Ishikawa (cell line): ENCODE data around the gene SLC37A3.
A peak's percentile ranks its signal among the peaks of the same experiment; 100 is the strongest.

Experiments used
- CEBPB ChIP-seq: IDR thresholded peaks from 2 replicates; pipeline ENCODE4 v1.6.1; 2012
- CREB1 ChIP-seq: IDR thresholded peaks from 2 replicates; pipeline ENCODE4 v1.6.1; 2012; ENCODE audit warnings: low read depth
- EGR1 ChIP-seq: IDR thresholded peaks from 2 replicates; pipeline ENCODE4 v1.6.1; 2012
- EP300 ChIP-seq: IDR thresholded peaks from 2 replicates; pipeline ENCODE4 v1.6.1; 2012; ENCODE audit warnings: borderline replicate concordance
- FOXM1 ChIP-seq: IDR thresholded peaks from 2 replicates; pipeline ENCODE4 v1.6.1; 2012; ENCODE audit warnings: low read depth, borderline replicate concordance
- NFIC ChIP-seq: IDR thresholded peaks from 2 replicates; pipeline ENCODE4 v1.6.1; 2012
- RAD21 ChIP-seq: IDR thresholded peaks from 2 replicates; pipeline ENCODE4 v1.6.1; 2012; ENCODE audit warnings: low read depth
- TAF1 ChIP-seq: IDR thresholded peaks from 2 replicates; pipeline ENCODE4 v1.6.1; 2012; ENCODE audit warnings: low read depth, mild to moderate bottlenecking
- TCF12 ChIP-seq: IDR thresholded peaks from 2 replicates; pipeline ENCODE4 v1.6.1; 2012; ENCODE audit warnings: low read depth
- TEAD4 ChIP-seq: IDR thresholded peaks from 2 replicates; pipeline ENCODE4 v1.6.1; 2012
- YY1 ChIP-seq: IDR thresholded peaks from 2 replicates; pipeline ENCODE4 v1.6.1; 2012; ENCODE audit warnings: low read depth
- ZBTB7A ChIP-seq: IDR thresholded peaks from 2 replicates; pipeline ENCODE4 v1.6.1; 2012; ENCODE audit warnings: low read depth
- TF ChIP-seq, protein P1 (sequence below): IDR thresholded peaks from 2 replicates; pipeline ENCODE4 v1.6.1; 2012
- TF ChIP-seq, protein P2 (sequence below): IDR thresholded peaks from 2 replicates; pipeline ENCODE4 v1.6.1; 2012
- TF ChIP-seq, protein P3 (sequence below): IDR thresholded peaks from 2 replicates; pipeline ENCODE4 v1.6.1; 2012; ENCODE audit warnings: low read depth, mild to moderate bottlenecking

Gene SLC37A3

DNA sequence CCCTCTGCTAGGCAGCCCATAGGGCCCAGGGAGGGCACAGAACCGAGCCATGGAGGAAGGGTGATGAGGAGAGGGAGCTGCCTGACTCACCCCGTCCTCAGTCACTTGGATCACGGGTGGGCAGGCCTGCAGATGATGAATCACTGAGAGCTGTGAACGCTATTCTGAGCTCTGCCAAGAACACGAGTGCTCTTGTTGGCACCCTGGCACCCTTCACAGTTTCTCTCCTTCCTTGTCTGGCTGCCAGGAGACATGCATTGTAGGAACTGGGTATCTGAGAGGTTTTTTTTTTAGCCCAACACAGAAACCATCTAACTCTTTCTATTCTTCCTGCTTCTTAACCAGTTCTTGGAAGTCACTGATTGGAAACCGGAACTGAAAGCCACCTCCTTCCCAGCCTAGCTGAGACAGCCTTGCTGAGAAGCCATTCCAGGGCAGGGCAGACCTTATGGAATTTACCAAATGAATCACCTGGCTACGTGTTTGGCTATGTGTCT is 82.1 kb downstream of the SLC37A3 start:
- TF ChIP-seq RAD21 (no peak), NFIC (no peak), YY1 (0 out of 2 replicates have a peak, but pooled peaks have one; percentile 42)

DNA sequence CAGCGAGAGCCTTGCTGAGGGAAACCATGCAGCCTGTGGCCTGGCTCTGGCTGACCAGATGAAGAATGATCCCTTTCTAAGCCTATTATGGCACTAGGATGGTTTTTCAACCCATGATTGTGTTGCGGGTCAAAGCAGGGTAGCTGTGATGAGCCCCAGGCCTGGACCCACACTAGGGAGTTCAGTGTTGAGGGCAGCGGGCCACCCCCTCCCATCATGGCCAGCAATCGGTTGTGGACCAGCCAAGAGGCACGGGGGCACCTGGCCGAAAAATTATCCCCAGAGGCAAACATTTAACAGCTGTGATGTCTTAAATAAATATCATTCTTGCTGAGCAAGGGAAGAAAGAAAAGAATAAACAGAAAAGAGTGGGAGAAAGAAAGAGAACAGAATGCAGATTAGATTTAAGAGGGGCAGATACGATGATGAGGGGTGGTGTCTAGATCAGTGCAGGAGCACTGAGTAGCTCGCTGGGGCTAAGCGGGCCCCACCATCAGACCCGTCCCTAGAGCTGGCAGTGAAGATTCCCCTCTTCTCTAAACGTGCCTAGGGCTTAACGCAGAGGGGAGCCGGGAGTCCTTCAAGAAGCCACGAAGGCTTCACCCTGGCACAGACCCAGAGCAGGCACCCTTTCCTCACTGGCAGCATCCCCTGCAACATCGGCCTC is 82.7 kb downstream of the SLC37A3 start:
- TF ChIP-seq FOXM1: no peak
- no peak for TF ChIP-seq NFIC
- TF ChIP-seq TEAD4: no peak

DNA sequence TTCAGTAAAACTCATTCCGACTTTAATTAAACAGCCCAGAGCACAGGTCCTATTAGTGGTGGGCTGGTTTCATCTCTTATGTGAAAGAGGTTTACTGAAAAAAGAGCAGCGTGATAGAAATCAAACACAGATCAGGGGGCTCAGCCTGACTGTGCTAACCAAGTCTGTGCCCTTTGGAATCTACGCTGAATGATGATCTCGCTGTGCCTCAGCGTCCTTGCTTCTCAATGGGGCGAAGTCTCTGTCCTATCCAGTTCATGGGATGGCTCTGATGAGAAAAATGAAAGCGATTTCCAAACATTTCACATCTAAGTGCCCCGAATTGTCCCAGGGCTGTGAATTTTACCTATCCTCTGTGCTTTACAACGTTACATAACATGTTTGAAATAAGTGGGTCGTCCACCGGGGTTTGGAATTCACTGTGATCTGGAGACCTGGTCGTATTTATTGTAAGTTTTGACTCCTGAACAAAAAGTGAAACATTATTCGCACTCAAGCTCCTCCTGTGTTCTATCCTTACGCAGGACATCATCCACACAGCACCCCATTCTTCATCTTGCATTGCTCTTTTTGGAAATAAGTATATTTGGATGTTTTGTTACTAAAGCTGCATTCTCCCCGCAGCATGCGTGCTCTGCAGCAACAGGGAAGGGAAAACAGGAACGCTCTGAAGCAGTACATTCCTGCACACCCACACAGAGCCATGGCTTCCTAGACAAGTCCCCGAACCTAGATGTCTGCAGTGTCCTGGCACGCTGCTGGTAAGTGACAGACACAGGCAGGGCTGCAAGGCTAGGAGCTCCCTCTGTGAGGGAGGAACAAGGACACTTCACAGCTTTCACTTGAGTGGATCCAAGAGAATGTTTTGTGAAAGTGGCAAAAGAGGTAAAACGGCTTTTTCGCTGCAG is 83.5 kb downstream of the SLC37A3 start:
- no peak for TF ChIP-seq NFIC
- no peak for TF ChIP-seq FOXM1
- no peak for TF ChIP-seq CEBPB
- TF ChIP-seq TEAD4: no peak
- TF ChIP-seq, protein P1, sequence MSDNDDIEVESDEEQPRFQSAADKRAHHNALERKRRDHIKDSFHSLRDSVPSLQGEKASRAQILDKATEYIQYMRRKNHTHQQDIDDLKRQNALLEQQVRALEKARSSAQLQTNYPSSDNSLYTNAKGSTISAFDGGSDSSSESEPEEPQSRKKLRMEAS: no peak
- TF ChIP-seq CREB1: no peak
- TF ChIP-seq, protein P2, sequence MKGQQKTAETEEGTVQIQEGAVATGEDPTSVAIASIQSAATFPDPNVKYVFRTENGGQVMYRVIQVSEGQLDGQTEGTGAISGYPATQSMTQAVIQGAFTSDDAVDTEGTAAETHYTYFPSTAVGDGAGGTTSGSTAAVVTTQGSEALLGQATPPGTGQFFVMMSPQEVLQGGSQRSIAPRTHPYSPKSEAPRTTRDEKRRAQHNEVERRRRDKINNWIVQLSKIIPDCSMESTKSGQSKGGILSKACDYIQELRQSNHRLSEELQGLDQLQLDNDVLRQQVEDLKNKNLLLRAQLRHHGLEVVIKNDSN: no peak
- TF ChIP-seq EGR1: no peak

DNA sequence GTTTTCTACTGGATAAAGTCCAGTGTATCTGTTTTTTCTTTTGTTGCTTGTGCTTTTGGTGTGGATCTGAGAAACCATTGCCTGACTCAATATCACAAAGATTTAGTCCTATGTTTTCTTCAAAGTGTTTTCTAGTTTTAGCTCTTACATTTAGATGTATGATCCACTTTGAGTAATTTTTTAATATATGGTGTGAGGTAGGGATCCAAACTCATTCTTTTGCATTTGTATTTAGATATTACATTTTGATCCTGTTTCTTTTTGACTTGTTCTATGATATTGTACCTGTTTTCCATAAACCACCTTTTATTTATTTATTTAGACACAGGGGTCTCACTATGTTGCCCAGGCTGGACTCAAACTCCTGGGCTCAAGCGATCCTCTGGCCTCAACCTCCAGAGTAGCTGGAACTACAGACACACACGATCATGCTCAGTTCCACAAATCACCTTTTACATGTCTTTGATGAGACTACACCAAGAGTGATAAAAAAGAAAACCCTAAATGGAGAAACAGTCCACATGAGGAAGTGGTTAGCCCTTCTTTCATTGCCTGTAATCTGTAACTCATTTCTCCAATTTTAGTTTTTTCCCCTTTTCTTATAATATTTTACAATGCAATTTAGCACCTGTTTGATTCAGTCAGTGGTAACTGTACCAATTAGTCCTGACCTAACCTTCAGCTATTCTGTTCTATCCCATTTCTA is 86.0 kb downstream of the SLC37A3 start:
- TF ChIP-seq TCF12 (no peak), CREB1 (no peak), YY1 (no peak), TAF1 (no peak)
- TF ChIP-seq, protein P3, sequence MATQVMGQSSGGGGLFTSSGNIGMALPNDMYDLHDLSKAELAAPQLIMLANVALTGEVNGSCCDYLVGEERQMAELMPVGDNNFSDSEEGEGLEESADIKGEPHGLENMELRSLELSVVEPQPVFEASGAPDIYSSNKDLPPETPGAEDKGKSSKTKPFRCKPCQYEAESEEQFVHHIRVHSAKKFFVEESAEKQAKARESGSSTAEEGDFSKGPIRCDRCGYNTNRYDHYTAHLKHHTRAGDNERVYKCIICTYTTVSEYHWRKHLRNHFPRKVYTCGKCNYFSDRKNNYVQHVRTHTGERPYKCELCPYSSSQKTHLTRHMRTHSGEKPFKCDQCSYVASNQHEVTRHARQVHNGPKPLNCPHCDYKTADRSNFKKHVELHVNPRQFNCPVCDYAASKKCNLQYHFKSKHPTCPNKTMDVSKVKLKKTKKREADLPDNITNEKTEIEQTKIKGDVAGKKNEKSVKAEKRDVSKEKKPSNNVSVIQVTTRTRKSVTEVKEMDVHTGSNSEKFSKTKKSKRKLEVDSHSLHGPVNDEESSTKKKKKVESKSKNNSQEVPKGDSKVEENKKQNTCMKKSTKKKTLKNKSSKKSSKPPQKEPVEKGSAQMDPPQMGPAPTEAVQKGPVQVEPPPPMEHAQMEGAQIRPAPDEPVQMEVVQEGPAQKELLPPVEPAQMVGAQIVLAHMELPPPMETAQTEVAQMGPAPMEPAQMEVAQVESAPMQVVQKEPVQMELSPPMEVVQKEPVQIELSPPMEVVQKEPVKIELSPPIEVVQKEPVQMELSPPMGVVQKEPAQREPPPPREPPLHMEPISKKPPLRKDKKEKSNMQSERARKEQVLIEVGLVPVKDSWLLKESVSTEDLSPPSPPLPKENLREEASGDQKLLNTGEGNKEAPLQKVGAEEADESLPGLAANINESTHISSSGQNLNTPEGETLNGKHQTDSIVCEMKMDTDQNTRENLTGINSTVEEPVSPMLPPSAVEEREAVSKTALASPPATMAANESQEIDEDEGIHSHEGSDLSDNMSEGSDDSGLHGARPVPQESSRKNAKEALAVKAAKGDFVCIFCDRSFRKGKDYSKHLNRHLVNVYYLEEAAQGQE: no peak

DNA sequence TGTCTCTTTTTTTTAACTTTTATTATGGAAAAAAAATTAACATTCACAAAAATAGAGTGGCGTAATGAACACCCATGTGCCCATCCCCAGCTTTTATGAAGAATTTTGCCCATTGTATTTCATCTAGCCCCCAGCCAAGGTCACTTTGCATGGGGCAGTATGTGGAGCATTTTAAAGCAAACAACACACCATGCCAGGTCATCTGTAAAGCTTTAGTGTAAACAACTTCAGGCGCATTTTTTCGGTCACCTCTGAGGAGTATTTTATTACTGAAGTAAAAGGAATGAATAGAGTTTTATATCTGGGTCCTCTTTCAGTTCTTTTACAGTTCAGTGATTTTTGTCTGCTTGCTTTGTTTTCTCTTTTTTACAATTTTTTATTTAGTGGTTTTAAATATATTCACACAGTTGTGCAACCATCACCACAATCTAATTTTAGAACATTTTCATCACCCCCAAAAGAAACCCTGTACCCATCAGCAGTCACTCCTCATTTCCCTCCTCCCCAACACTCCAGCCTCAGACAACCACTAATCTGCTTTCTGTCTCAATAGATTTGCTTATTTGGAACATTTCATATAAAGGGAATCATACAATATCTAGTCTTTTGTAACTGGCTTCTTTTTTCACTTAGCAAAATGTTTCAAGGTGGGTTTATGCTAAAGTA is 87.9 kb downstream of the SLC37A3 start:
- TF ChIP-seq ZBTB7A (no peak), TCF12 (no peak)

DNA sequence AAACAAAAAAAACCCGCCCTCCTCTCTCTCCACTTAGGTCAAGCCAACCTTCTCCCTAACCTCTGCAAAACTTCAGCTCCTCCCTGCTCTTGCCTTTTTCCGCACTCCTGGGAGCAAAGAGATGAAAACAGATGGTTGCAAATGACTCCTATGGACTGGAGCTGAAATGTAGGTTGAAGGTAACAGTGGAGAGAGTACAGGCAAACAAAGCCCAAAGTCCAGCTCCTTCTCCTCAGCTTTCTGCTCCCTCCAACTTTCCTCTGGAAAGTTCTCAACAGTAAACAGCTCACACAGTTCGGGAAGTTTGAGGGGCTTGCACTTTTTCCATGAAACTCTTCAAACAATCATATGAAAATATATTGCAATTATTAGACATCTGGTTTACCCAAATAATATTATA is 90.3 kb downstream of the SLC37A3 start:
- no peak for TF ChIP-seq EP300
- TF ChIP-seq, protein P3: no peak
- TF ChIP-seq, protein P2: no peak
- no peak for TF ChIP-seq CREB1
- no peak for TF ChIP-seq TCF12
- no peak for TF ChIP-seq ZBTB7A
- TF ChIP-seq FOXM1: no peak
- no peak for TF ChIP-seq TAF1
- no peak for TF ChIP-seq CEBPB
- no peak for TF ChIP-seq RAD21
- no peak for TF ChIP-seq TEAD4
- TF ChIP-seq, protein P1: no peak
- TF ChIP-seq NFIC: no peak
- TF ChIP-seq YY1: no peak
- TF ChIP-seq EGR1: no peak
